Activated CD4-positive, CD25-positive, alpha-beta regulatory T cell treated with anti-CD3 and anti-CD28 coated beads, Interleukin-2, amount 50 U/mL, for 24 hours (primary cell): ENCODE measurements around the gene HMGCS2.
"Not testable (repeated sequence)": the region's sequence is repeated elsewhere in the genome, so short reads cannot be mapped to it uniquely, and the experiment has no call there.

Source experiments
- ATAC-seq, 2 donors: fragments of 150-1000 bp; cut with Tn5 transposase; one replicate each; pipeline ENCODE4 v1.10.0; 2021; ENCODE audit warnings: mild to moderate bottlenecking in 1 of 2, moderate library complexity in 1 of 2

HMGCS2 gene

GRCh38 chr1:119725626-119726025, 43.1 kb downstream of the HMGCS2 start:
- no peak for ATAC-seq

DNA sequence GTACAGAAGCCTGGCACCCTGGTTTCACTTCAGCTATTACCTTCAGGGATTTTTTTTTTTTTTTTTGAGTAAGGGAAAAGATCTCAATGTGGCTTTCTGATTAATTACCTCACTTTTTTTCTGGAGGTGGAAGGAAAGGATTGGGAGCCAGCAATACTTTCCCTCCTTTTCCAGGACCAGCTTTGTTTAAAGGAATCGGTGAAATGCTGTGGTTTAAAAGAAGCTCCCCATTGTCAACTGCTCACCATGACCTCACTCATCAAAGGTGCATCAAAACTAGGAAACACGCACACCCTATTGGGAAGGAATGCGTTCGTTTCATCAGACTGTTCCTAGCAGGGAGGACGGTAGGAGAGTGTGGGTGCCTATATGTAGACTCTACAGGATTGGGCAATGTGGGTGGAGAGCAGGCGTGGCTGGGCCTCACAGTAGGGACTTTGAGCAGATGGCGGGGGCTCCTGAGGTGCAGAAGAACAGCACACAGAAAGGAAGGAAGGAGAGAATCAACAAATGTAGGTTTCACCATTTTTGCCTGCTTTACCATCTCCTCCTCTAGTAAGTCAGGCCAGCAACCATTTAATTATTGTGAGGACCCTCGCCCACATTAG, 44.0 kb downstream of the HMGCS2 start:
- ATAC-seq, result no peak

GRCh38 chr1:119721896-119722295, 46.8 kb downstream of the HMGCS2 start:
- ATAC-seq, result no peak

DNA sequence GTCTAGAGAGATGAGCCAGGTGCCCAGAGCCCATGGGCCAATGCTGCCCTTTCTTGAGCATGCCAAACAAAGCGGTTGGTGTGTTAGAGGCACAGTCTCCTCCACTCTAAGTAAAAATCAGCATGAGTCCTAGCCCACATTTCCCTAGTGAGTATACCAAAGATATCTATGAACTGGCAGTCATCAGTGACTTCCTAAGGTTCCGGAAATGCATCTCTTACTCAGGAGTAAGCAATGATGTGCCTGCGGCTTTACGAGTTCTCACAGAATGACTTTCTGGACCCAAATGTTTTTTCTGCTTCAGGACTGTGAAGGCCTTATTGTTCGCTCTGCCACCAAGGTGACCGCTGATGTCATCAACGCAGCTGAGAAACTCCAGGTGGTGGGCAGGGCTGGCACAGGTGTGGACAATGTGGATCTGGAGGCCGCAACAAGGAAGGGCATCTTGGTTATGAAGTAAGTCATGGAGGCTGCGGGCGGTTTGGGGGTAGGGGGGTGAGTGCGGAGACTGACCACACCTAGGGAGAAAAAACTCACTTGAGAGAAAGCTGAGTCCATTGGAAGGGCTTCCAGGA, 47.8 kb downstream of the HMGCS2 start:
- no peak for ATAC-seq

DNA sequence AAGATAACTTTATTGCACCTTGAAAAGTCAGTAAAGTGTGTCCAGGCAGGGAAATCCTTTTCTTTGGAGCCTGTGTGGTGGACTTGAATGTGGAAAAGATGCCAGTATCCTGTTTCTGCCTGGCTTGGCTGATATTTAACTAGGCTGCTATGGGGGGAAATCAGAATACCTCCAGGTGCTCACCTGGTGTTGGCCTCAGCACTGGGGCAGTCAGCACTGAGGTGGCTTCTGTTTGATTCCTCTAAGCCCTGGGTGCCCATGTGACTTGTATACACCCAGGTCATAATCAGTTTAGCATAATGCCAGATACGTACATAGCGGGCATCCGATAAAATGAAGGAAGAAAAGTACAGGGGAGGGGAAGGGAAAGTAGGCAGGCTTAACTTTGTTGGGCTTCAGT, 49.7 kb downstream of the HMGCS2 start:
- ATAC-seq, result no peak

DNA sequence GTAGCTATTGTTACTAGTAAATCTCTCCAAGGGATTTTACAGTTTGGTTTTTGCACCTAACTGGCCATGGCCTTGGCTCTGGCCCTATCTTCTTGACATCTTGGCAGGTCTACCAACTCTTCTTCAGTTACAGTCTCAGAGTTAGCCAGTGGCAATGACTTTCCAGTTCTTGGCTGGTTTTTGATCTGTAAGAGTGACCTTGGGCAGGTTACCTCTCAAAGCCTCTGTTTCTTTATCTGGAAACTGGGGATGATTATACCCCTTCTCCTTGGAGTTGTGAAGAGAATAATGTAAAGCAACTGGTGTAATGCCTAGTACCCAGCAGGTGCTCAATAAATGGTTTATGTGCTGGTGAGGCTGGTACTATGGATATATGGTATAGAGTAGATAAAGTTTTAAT, 50.3 kb downstream of the HMGCS2 start:
- ATAC-seq, result no peak

GRCh38 chr1:119715542-119715941, 53.2 kb downstream of the HMGCS2 start:
- no peak for ATAC-seq

GRCh38 chr1:119714583-119714982, 54.1 kb downstream of the HMGCS2 start:
- ATAC-seq, result no peak

- ATAC-seq, result no peak
Measured at GRCh38 chr1:119713749-119714456, 54.8 kb downstream of the HMGCS2 start.

DNA sequence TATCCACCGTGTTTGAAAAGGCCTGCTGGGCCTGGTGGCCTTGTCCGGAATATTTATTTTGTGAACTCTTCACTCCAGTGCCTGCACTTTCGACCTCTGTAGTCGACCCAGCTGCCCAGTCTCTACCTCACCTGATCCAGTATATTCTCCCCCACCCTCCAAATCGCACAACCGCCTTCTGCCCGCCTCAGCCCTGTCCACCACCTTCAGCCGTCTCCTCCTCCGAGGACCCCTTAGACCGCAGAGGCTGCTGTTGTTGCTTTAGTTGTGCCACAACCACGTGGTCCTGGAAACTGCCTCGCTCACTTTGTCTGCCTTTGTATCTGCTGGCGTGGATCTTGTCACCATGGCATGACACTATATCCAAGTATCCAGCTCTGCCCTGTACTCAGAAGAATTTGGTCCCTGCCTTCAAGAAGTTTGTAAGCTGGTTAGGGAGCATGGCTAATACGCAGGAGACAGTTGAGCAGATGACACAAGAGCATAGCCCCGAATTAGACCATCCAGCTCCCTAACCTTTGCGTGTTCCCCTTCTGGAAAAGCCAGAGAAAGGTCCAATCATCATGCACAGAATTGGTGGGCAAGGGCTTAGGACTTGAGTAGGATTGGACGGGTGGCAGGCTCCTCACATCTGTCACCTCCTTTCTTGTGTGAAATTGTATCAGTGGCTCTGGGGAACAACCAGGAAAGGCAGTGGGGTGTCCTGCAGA, 55.5 kb downstream of the HMGCS2 start:
- ATAC-seq, result no peak

- ATAC-seq, result peak; percentile 42 to 55
Measured at GRCh38 chr1:119712342-119713038, 56.2 kb downstream of the HMGCS2 start.

DNA sequence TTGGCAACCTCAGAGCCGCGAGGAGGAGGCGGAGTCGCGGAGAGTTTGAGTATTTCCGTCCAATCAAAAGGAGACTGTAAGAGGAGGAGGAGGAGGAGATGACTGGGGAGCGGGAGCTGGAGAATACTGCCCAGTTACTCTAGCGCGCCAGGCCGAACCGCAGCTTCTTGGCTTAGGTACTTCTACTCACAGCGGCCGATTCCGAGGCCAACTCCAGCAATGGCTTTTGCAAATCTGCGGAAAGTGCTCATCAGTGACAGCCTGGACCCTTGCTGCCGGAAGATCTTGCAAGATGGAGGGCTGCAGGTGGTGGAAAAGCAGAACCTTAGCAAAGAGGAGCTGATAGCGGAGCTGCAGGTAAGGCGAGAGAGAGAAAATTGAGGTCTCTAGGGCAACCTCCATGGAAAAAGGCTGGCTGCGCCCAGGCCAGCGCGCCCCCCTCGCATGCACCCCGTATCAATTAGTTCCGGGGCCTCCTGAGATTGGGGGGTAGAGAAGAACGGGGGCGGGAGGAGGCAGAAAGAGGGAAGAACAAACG, 56.8 kb downstream of the HMGCS2 start, which contains the start of gene PHGDH:
TSS of gene PHGDH (plus strand) at position 131 of the 538 bp plus-strand sequence. CDS start at position 220, 89 bp downstream.
- ATAC-seq, result peak; percentile 59 to 69

DNA sequence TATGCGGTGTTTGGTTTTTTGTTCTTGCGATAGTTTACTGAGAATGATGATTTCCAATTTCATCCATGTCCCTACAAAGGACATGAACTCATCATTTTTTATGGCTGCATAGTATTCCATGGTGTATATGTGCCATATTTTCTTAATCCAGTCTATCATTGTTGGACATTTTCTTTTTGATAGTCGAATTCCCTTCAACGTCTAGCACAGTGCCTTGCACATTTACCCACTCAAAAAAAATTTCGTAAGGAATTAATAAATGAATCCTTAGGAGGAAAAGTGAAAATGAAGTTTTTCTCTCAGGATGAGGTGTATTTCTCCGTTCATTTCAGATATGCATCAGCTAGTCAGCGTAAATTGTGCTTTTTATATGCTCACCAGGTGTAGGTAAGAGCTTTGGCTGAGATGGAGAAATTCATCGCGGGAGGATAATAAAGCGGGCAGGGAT, 57.3 kb downstream of the HMGCS2 start:
- ATAC-seq, result not testable (repeated sequence)

DNA sequence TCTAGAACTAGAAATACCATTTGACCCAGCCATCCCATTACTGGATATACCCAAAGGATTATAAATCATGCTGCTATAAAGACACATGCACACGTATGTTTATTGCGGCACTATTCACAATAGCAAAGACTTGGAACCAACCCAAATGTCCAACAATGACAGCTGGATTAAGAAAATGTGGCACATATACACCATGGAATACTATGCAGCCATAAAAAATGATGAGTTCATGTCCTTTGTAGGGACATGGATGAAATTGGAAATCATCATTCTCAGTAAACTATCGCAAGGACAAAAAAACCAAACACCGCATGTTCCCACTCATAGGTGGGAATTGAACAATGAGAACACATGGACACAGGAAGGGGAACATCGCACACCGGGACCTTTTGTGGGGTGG, 62.1 kb downstream of the HMGCS2 start:
- not testable (repeated sequence) for ATAC-seq

DNA sequence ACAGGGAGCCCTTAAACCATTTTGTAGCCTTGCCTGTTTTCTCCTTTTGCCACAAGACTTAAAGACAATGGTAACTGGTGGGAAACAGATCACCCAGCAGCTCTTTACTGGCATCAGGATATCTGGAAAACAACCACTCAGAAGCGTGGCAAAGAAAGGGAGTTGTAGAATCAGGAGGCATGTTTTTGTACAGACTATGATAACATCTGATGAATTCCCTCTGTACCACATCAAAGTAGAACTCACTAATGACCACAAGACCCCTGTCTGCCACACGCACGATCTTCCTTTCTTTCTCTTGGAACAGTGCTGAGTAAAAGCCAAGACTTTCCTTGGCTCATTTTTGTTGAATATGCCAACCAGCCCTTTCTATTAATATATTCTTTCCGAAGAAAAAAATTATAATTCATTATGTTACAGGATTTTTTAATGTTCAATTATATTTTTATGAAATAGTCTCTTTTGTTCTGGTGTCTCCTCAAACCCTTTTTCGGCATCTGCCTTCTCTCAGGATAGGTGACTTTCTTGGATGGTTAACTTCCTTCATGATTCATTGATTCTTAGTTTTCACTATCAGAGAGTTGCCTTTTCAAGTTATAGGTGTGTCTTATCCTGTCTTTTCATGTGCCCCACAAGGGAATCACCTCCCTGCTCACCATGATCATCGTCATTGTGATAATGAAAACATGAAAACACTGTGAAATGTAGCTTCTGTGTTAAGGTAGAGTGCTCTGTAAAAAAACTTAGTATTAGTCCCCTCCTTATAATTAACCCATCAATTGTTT, 64.8 kb downstream of the HMGCS2 start:
- ATAC-seq, result no peak

DNA sequence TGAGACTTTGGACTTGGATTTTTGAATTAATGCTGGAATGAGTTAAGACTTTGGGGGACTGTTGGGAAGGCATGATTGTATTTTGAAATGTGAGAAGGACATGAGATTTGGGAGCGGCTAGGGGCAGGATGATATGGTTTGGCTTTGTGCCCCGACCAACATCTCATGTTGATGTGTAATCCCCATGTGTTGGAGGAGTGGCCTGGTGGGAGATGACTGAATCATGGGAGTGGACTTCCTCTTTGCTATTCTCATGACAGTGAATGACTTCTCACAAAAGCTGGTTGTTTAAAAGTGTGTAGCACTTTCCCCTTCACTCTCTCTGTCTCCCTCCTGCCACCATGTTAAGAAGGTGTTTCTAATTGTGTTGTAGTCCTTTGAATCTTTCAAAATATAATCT, 66.3 kb downstream of the HMGCS2 start:
- no peak for ATAC-seq

DNA sequence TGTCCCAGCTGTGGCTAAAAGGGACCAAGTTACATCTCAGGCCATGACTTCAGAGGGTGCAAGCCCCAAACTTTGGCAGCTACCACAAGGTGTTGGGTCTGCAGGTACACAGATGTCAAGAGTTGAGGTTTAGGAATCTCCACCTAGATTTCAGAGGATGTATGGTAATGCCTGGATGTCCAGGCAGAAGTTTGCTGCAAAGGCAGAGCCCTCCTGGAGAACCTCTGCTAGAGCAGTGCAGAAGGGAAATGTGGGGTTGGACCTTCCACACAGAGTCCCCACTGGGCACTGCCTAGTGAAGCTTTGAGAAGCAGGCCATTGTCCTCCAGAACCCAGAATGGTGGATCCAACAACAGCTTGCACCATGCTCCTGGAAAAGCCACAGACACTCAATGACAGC, 67.0 kb downstream of the HMGCS2 start:
- ATAC-seq, result no peak

DNA sequence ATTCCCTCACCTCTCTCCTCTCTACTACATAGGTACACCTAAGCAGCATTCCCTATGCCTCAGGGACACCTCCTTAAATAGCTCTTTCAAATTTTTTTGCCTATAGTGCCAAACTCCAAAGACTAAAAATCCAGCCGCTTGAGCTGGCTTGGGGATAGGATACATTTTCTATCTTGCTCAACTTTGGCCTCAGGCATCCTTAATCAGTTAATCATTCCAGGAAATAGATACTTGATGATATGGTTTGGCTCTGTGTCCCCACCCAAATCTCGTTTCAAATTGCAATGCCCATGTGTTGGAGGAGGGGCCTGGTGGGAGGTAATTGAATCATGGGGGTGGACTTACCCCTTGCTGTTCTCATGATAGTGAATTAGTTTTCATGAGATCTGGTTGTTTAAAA, 68.4 kb downstream of the HMGCS2 start:
- ATAC-seq, result no peak
